GM12872 (cell line): ENCODE results near the gene MDM2.

Source experiments
- CTCF ChIP-seq: IDR thresholded peaks from 3 replicates; pipeline ENCODE4 v1.5.1; 2011; ENCODE audit warnings: low read depth, mild to moderate bottlenecking, low read length, moderate library complexity; ENCODE audit not compliant: insufficient read depth

The MDM2 gene

GRCh38 chr12:68775121-68775630 lies 32.8 kb upstream of the MDM2 start:
- TF ChIP-seq CTCF = no peak

GRCh38 chr12:68776976-68777610 lies 30.9 kb upstream of the MDM2 start:
- TF ChIP-seq CTCF = no peak

GRCh38 chr12:68779280-68779679 lies 28.7 kb upstream of the MDM2 start:
- TF ChIP-seq CTCF = no peak

GRCh38 chr12:68780731-68781130 lies 27.2 kb upstream of the MDM2 start:
- TF ChIP-seq CTCF = no peak

- TF ChIP-seq CTCF = no peak
Measured at GRCh38 chr12:68781728-68782127, 26.2 kb upstream of the MDM2 start.

- TF ChIP-seq CTCF = no peak
Measured at GRCh38 chr12:68784015-68784414, 24.0 kb upstream of the MDM2 start.

- no peak for TF ChIP-seq CTCF
Measured at GRCh38 chr12:68785358-68785757, 22.6 kb upstream of the MDM2 start.

- TF ChIP-seq CTCF = no peak
Measured at GRCh38 chr12:68785823-68786222, 22.2 kb upstream of the MDM2 start.
